Fibroblast of villous mesenchyme (primary cell): ENCODE measurements around the gene ERMARD. TPM values are rescaled to one million over a fixed set of nuclear protein-coding genes. Genes with fewer than 3 reads are reported as not detected.
A peak's percentile ranks its signal among the peaks of the same experiment; 100 is the strongest.

Experiments
- DNase-seq: peaks from one replicate; pipeline ENCODE4 v3.0.0-alpha.2; 2010; ENCODE audit warnings: low read depth
- H3K4me3 ChIP-seq: 2 replicates; pipeline ENCODE4 v1.5.1; 2011; ENCODE audit warnings: low read depth, mild to moderate bottlenecking, low read length
- total RNA-seq: library from RNA; depleted of rRNA; stranded (reverse); fragments of >200 nt; gene quantifications from 2 replicates; pipeline ENCODE4 v1.2.3, GENCODE V29; 2012
- TF ChIP-seq, protein P1 (sequence below): IDR thresholded peaks from 2 replicates; pipeline ENCODE4 v1.5.1; 2012; ENCODE audit warnings: low read depth, mild to moderate bottlenecking, low read length; ENCODE audit not compliant: insufficient read depth

ERMARD gene
- total RNA-seq, 1 donor, result 28.5 TPM

DNA sequence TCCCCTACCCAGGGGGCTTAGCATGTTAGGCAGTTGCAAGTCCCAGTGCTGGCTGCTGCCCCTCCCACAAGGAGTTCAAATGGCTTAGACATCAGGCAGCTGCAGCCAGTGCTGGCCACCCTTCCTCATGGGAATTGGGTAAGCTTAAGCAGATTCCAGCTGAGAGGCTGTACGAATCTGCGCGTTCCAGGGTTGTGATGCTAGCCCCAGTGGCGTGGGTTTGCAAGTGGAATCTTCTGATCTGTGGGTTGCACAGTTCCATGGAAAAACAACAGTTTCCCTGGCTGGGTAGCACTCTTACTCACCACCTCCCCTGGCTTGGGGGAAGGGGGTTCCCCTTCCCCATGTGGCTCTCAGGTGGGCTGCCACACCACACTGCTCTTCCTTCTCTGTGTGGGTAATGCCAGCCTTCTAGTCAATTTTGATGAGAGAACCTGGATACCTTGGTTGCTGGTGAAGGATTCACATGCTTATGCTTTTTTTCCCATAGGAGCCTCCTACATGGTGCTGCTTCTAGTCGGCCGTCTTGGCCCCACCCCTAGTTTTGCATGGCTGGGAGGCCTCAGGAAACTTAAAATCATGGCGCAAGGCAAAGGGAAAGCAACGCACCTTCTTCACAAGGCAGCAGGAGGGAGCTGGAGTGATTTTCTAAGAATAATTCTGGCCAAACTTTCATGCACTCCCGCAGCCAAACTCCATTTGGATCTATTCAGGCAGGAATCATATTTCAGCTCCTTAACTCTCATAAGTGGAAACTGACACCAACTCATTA, 13.0 kb upstream of the ERMARD start:
- TF ChIP-seq, protein P1, sequence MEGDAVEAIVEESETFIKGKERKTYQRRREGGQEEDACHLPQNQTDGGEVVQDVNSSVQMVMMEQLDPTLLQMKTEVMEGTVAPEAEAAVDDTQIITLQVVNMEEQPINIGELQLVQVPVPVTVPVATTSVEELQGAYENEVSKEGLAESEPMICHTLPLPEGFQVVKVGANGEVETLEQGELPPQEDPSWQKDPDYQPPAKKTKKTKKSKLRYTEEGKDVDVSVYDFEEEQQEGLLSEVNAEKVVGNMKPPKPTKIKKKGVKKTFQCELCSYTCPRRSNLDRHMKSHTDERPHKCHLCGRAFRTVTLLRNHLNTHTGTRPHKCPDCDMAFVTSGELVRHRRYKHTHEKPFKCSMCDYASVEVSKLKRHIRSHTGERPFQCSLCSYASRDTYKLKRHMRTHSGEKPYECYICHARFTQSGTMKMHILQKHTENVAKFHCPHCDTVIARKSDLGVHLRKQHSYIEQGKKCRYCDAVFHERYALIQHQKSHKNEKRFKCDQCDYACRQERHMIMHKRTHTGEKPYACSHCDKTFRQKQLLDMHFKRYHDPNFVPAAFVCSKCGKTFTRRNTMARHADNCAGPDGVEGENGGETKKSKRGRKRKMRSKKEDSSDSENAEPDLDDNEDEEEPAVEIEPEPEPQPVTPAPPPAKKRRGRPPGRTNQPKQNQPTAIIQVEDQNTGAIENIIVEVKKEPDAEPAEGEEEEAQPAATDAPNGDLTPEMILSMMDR, result no peak
- no peak overlapping the region for H3K4me3 ChIP-seq
- DNase-seq, result peak; percentile 29

DNA sequence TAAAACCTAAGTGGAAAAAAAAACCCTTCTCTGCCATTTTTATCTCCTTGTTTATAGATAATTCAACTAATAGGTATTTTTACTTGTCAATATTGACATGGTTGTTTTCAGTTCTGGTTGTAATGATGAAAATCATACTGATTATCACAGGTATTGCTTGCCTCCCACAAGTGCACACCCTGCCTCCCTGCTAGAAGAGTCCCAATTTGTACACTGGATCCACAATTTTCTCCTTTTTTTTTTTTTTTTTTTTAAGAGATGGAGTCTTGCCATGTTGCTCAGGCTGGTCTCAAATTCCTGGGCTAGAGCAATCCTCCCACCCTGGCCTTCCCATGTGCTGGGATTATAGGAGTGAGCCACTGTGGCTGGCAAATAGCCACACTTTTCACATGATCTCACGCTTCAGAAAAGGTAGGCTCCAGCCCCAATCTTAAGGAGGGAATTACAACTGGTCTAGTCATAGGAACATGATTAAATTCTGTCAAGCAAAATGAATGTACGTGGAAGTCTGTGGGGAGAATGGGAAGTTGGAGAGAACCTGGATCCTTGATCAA, 12.4 kb upstream of the ERMARD start:
- TF ChIP-seq, protein P1, result no peak
- DNase-seq, result no peak
- H3K4me3 ChIP-seq, result no peak overlapping the region

DNA sequence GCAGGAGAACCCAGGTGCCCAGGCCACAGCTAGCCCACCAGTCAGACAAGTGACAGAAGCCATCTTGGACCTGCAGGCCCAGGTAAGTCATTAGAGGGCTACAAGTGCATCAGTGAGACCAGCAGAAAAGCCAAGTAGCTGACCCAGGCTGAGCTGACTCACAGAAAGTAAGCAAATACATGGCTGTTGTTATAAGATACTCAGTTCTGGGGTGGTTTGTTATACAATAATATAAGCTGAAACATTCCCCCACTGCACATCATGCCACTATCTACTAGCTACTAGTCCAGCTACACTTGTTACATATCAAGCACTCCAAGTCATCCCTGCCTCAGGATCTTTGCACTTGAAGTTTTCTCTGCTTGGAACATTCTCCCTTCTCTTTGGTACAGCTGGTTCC, 10.1 kb upstream of the ERMARD start:
- TF ChIP-seq, protein P1, result no peak
- H3K4me3 ChIP-seq, result no peak overlapping the region

DNA sequence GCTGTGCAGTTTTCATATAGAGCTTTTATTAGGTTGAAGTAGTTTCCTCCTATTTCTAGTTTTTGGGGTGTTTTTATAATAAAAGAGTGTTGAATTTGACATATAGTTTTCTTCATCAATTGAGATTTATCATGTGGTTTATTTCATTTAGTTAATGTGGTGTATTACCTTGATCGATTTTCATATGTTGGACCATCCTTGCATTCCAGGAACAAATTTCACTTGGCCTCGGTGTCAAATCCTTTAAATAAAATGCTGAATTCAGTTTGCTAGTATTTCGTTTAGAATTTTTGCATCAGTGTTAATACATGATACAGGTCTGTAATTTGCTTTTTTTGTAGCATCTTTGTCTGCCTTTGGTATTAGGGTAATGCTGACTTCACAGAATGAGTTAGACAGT, 6.0 kb upstream of the ERMARD start:
- TF ChIP-seq, protein P1, result no peak

More for the DNA sequence above, 10.1 kb upstream of the ERMARD start:
- no peak for DNase-seq

DNA sequence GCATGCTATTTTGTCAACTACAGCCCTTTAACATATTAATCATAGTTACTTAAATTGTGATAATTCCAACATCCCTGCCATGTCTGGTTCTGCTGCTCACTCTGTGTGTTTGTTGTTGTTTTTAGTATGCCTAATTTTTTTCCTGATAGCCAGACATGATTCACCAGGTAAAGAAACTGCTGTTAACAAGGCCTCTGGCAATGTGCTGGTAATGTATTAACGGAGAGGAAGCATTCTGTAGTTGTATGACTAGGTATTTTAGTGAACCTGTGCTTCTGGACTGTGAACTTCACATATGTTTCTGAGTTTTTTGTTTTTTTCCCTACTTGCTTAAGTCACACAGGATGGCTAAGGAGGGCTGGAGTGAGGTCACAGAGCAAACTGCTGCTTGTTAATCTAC, 4.9 kb upstream of the ERMARD start:
- no peak for DNase-seq
- H3K4me3 ChIP-seq, result no peak overlapping the region
- TF ChIP-seq, protein P1, result no peak

More for the DNA sequence above, 6.0 kb upstream of the ERMARD start:
- no peak overlapping the region for H3K4me3 ChIP-seq
- no peak for DNase-seq

DNA sequence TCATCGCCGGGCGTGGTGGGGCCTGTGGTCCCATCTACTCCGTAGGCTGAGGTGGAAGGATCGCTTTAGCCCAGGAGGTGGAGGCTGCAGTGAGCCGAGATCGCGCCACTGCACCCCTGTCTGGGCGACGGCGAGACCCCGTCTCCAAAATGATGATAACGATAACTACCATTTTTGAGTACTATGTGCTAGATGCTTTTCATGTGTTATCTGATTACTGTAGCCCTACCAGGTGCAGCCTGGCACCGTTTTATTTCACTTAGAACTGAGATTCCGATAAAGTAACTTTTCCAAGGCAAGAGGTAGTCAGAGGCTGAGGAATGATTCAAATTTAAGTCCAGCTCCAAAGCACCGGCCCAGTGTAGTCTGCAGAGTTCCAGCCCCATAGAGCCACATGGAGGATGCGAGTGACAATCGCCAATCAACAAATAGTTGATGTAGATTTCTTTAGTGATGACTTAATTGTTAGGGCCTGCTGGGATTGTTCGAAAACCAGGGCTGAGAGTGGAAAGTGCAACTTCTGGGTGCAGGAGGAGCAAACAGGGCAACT, 727 bp downstream of the ERMARD start:
- TF ChIP-seq, protein P1, result no peak
- peak overlapping the region; percentile 92 for H3K4me3 ChIP-seq
- DNase-seq, result no peak
